Measurements from ENCODE around the gene SLC51B. TPM values are rescaled to one million over a fixed set of nuclear protein-coding genes. Genes with fewer than 3 reads are reported as not detected.

SLC51B gene
- total and polyA plus RNA-seq, 9 of the 15 experiments (the other 6 are each of a cell fraction or from before 2014, with no cell fraction given): not detected

DNA sequence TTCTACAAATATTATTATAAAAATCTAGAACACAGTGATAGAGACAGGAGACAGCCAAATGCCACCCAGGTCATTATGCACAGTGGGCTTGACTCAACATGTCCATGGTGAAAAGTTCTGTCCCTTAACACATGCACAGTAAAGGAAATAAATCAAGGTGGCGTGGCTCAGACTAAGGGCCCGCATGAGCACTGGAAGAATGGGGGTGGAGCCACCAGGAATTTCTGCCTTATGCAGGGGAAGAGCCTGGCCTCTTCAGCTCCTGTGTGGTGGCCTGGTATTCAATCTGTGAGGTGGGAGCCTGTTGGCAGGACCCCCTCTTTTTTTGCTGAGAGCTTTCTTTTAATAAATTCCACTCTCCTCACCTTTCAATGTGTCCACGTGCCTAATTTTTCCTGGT is 38.3 kb upstream of the SLC51B start (continued):
- TF ChIP-seq HNRNPK (IDR thresholded peaks at IDR 0.05; ENCODE audit: low read depth, low read length, poor library complexity, severe bottlenecking): no peak
- TF ChIP-seq RBFOX2 (IDR thresholded peaks at IDR 0.05; ENCODE audit: low read depth, low read length): no peak
- no peak for TF ChIP-seq ARNT (IDR thresholded peaks at IDR 0.05)
- no peak for TF ChIP-seq NUFIP1 (IDR thresholded peaks at IDR 0.05; ENCODE audit: partially characterized antibody)

DNA sequence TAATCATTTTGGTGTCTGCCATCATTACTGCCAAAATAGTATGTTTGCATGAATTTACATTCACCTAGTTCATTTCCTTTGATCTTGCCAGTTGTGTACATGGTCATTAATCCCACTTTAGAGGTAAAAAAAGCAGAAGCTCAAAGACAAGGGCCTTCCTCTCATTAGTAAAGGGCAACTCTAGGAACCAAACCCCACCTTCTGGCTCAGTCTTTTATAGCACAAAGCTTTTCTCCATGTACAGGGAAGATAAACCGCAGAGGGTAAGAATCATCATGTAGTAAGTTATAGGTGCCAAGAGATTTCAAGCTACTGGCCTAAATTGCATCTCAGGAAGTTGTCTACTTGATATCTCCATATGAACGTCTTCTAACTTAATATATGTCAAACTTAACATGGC is 36.2 kb upstream of the SLC51B start:
- POLR2A ChIA-PET: interaction anchor here (0.5 to 1.3 kb wide), 8 partner anchors 8 to 370 kb away, joined by 3 to 5 read pairs (median 3); partner anchors contain the start of genes RNU5B-1 and SPG21
- TF ChIP-seq HLTF (IDR thresholded peaks at IDR 0.05): no peak
- TF ChIP-seq CEBPG (CRISPR knock-in tag; IDR thresholded peaks at IDR 0.05): no peak
- TF ChIP-seq CEBPG (tag; conservative IDR thresholded peaks at IDR 0.05 in 1 of 2, IDR thresholded peaks at IDR 0.05 in 1 of 2): no peak
- no peak for TF ChIP-seq ZZZ3 (IDR thresholded peaks at IDR 0.05)
- TF ChIP-seq ZNF174 (CRISPR knock-in tag; IDR thresholded peaks at IDR 0.05): no peak
- TF ChIP-seq MED1 (CRISPR knock-in tag; IDR thresholded peaks at IDR 0.05; ENCODE audit: borderline replicate concordance): no peak
- TF ChIP-seq RAD21 (CRISPR knock-in tag; conservative IDR thresholded peaks at IDR 0.05 in 1 of 2, IDR thresholded peaks at IDR 0.05 in 1 of 2): peak in 1 of 2 experiments; percentile 46; a peak in 3 of 4 replicates
- TF ChIP-seq, protein P1, sequence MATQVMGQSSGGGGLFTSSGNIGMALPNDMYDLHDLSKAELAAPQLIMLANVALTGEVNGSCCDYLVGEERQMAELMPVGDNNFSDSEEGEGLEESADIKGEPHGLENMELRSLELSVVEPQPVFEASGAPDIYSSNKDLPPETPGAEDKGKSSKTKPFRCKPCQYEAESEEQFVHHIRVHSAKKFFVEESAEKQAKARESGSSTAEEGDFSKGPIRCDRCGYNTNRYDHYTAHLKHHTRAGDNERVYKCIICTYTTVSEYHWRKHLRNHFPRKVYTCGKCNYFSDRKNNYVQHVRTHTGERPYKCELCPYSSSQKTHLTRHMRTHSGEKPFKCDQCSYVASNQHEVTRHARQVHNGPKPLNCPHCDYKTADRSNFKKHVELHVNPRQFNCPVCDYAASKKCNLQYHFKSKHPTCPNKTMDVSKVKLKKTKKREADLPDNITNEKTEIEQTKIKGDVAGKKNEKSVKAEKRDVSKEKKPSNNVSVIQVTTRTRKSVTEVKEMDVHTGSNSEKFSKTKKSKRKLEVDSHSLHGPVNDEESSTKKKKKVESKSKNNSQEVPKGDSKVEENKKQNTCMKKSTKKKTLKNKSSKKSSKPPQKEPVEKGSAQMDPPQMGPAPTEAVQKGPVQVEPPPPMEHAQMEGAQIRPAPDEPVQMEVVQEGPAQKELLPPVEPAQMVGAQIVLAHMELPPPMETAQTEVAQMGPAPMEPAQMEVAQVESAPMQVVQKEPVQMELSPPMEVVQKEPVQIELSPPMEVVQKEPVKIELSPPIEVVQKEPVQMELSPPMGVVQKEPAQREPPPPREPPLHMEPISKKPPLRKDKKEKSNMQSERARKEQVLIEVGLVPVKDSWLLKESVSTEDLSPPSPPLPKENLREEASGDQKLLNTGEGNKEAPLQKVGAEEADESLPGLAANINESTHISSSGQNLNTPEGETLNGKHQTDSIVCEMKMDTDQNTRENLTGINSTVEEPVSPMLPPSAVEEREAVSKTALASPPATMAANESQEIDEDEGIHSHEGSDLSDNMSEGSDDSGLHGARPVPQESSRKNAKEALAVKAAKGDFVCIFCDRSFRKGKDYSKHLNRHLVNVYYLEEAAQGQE (IDR thresholded peaks at IDR 0.05; ENCODE audit: borderline replicate concordance): peak; percentile 22; the same call in 1 of the 2 replicates
- TF ChIP-seq, protein P1 (CRISPR knock-in tag; IDR thresholded peaks at IDR 0.05; ENCODE audit: low read depth): no peak

More for the DNA sequence above, 36.2 kb upstream of the SLC51B start:
- FAIRE-seq (no peak), DNase-seq (ENCODE audit: extremely low read depth in 1 of 4, low spot score in 3 of 4) (peak in 2 of 4 experiments; percentile 15 to 16), ATAC-seq (peak; percentile 65)
- in situ Hi-C loops (cut with MboI) (no loop called here), intact Hi-C loops (cut with micrococcal nuclease) (no loop called here)
- CTCF ChIA-PET (ENCODE audit: low intra/inter-chr PET ratio): interaction anchor here (0.5 kb wide), 1 partner anchor 242 kb away, joined by 3 read pairs; no protein-coding TSS in a partner anchor
- Histone ChIP-seq H3K4me3 (no peak overlapping the region), H3K4me1 (replicated peaks in 1 of 2; ENCODE audit: control insufficient read depth in 2 of 2, insufficient read depth in 2 of 2, low read length in 2 of 2) (no peaks in the 10 kb centered on the region), H3K36me3 (ENCODE audit: control insufficient read depth, insufficient read depth, low read length) (peaks cover 27% of the 10 kb centered on the region), H3K79me2 (ENCODE audit: control insufficient read depth, insufficient read depth, low read length) (no peaks in the 10 kb centered on the region), H3K9me3 (replicated peaks; ENCODE audit: control insufficient read depth, insufficient read depth, low read depth, low read length) (peaks cover 8% of the 10 kb centered on the region), H2AFZ (ENCODE audit: low read depth, low read length) (no peak overlapping the region), H3K9ac (ENCODE audit: insufficient read depth in 1 of 2, low read depth in 2 of 2, low read length in 2 of 2) (no peak overlapping the region), H3K27ac (ENCODE audit: extremely low read depth, low read depth, low read length) (no peak overlapping the region), H3K9me1 (ENCODE audit: control insufficient read depth, insufficient read depth, low read length) (no peaks in the 10 kb centered on the region), H3K4me2 (ENCODE audit: insufficient read depth, low read length) (no peak overlapping the region), H3K27me3 (ENCODE audit: control insufficient read depth in 2 of 2, insufficient read depth in 2 of 2, low read length in 2 of 2) (no peaks in the 10 kb centered on the region), H4K20me1 (replicated peaks; ENCODE audit: control insufficient read depth, insufficient read depth, low read length) (no peaks in the 10 kb centered on the region)
- no TSS peak for BruUV-seq (replicated peaks)
- WGBS (ENCODE audit: insufficient coverage, low coverage, missing lambda C conversion rate): 52% methylated on average over 2 of the region's 2 CpGs
